ENCODE data around the gene ESPN. TPM values are rescaled to one million over a fixed set of nuclear protein-coding genes. Genes with fewer than 3 reads are reported as not detected.

ESPN gene
- polyA plus RNA-seq, 1 donor (not counting 4 experiments of a cell fraction or from before 2014, with no cell fraction given) = 0.47 TPM

DNA sequence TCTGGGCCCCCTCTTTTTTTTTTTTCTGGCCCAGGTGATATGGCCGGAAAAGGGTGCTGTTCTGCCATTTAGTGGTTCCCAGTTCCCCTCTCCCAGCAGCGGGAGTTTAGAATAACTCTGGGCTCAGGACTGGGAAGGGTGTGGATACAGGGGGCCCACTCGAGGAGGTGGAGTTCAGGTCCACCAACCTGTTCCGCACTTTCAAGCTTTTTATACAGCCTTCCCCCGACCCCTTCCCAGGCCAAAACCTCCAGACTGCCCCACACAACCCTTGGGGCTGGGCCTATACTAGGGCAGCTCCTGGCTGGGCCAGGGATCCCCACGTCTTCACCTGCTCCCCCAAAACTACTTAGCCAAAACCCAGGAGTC, 66.5 kb downstream of the ESPN start:
- Histone ChIP-seq H3K4me2 (ENCODE audit: control insufficient read depth, extremely low read depth, insufficient read depth, low read depth, low read length) (peak overlapping the region; percentile 99), H3K9me1 (ENCODE audit: control insufficient read depth, extremely low read depth, insufficient read depth, low read length) (no peaks in the 10 kb centered on the region), H3K36me3 (ENCODE audit: control insufficient read depth in 2 of 2, extremely low read depth in 1 of 2, insufficient read depth in 2 of 2, low read length in 2 of 2) (peaks cover 4 to 10% of the 10 kb centered on the region in 2 experiments), H3K27ac (ENCODE audit: control insufficient read depth, insufficient read depth, low read length) (peak overlapping the region; percentile 100), H3K4me1 (ENCODE audit: control insufficient read depth, extremely low read depth, insufficient read depth, low read length) (peaks cover 67% of the 10 kb centered on the region), H3K27me3 (ENCODE audit: control insufficient read depth, extremely low read depth, insufficient read depth, low read length) (no peaks in the 10 kb centered on the region), H2AFZ (ENCODE audit: control insufficient read depth, low read length) (no peak overlapping the region), H3K9me3 (ENCODE audit: control insufficient read depth, low read depth, low read length) (no peaks in the 10 kb centered on the region), H3K79me2 (ENCODE audit: control insufficient read depth, insufficient read depth, low read length) (peaks cover 16% of the 10 kb centered on the region), H3K4me3 (ENCODE audit: control insufficient read depth in 2 of 3, extremely low read depth in 1 of 3, insufficient read depth in 2 of 3, low read depth in 1 of 3, low read length in 3 of 3) (peak overlapping the region; percentile 54 to 94 (median 87)), H4K20me1 (ENCODE audit: control insufficient read depth, extremely low read depth, insufficient read depth, low read length) (no peaks in the 10 kb centered on the region), H3K9ac (ENCODE audit: control insufficient read depth, extremely low read depth, insufficient read depth, low read length) (peak overlapping the region; percentile 100)
- dilution Hi-C loops (cut with MboI; ENCODE audit: extremely low pct_ligation_motif_present, low sequenced_read_pairs) = no loop called here
- TF ChIP-seq, protein P1, sequence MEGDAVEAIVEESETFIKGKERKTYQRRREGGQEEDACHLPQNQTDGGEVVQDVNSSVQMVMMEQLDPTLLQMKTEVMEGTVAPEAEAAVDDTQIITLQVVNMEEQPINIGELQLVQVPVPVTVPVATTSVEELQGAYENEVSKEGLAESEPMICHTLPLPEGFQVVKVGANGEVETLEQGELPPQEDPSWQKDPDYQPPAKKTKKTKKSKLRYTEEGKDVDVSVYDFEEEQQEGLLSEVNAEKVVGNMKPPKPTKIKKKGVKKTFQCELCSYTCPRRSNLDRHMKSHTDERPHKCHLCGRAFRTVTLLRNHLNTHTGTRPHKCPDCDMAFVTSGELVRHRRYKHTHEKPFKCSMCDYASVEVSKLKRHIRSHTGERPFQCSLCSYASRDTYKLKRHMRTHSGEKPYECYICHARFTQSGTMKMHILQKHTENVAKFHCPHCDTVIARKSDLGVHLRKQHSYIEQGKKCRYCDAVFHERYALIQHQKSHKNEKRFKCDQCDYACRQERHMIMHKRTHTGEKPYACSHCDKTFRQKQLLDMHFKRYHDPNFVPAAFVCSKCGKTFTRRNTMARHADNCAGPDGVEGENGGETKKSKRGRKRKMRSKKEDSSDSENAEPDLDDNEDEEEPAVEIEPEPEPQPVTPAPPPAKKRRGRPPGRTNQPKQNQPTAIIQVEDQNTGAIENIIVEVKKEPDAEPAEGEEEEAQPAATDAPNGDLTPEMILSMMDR (optimal IDR thresholded peaks at IDR 0.05 in 1 of 3, IDR thresholded peaks at IDR 0.05 in 1 of 3, conservative IDR thresholded peaks at IDR 0.05 in 1 of 3; ENCODE audit: extremely low read depth in 1 of 3, insufficient read depth in 2 of 3, low read length in 3 of 3) = no peak
- TF ChIP-seq EZH2 (IDR thresholded peaks at IDR 0.05; ENCODE audit: low read length) = no peak
- FAIRE-seq (no peak), DNase-seq (ENCODE audit: low read depth, low spot score) (no peak)

DNA sequence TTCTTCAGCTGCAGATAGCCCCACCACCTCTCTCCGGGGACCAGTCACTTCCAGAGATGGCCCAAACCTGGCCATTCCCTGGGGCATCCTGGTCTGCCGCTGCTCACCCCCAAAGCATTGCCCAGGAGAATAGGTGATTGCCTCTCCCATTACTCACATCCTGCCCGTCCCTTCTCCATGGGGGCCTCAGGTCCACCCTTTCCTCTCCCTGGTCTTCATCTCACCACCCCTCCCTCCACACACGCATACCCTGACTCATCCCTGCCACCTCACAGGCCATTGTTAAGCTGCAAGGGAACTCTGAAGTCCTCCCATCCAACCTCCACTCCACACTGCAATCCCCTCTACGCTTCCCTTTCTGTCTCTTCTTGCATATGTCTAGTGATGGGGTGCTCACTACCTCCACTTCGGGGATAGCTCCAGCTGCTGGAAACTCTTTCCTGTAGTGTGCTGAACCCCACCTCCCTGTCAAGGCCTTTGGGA, 66.9 kb downstream of the ESPN start, which contains the start of gene PLEKHG5:
Gene PLEKHG5 (minus strand): TSS at position 188 of the 483 bp plus-strand sequence. CDS start 14,096 bp downstream, outside the sequence.
- H4K20me1 ChIP-seq (ENCODE audit: control insufficient read depth, extremely low read depth, insufficient read depth, low read length) = no peaks in the 10 kb centered on the region
- H3K9ac ChIP-seq (ENCODE audit: control insufficient read depth, extremely low read depth, insufficient read depth, low read length) = peak within 1 kb of the TSS; percentile 100
- H3K4me1 ChIP-seq (ENCODE audit: control insufficient read depth, extremely low read depth, insufficient read depth, low read length) = peaks cover 64% of the 10 kb centered on the region
- FAIRE-seq = peak; percentile 96
- H3K79me2 ChIP-seq (ENCODE audit: control insufficient read depth, insufficient read depth, low read length) = peaks cover 13% of the 10 kb centered on the region
- H3K27ac ChIP-seq (ENCODE audit: control insufficient read depth, insufficient read depth, low read length) = peak within 1 kb of the TSS; percentile 100
- no peaks in the 10 kb centered on the region for H3K27me3 ChIP-seq (ENCODE audit: control insufficient read depth, extremely low read depth, insufficient read depth, low read length)
- peak within 1 kb of the TSS; percentile 99 for H3K4me2 ChIP-seq (ENCODE audit: control insufficient read depth, extremely low read depth, insufficient read depth, low read depth, low read length)
- no peaks in the 10 kb centered on the region for H3K9me1 ChIP-seq (ENCODE audit: control insufficient read depth, extremely low read depth, insufficient read depth, low read length)
- DNase-seq (ENCODE audit: low read depth, low spot score) = peak; percentile 95
- peak within 1 kb of the TSS; percentile 41 for H2AFZ ChIP-seq (ENCODE audit: control insufficient read depth, low read length)
- dilution Hi-C loops (cut with MboI; ENCODE audit: extremely low pct_ligation_motif_present, low sequenced_read_pairs) = no loop called here
- TF ChIP-seq, protein P1 (optimal IDR thresholded peaks at IDR 0.05 in 1 of 3, IDR thresholded peaks at IDR 0.05 in 1 of 3, conservative IDR thresholded peaks at IDR 0.05 in 1 of 3; ENCODE audit: extremely low read depth in 1 of 3, insufficient read depth in 2 of 3, low read length in 3 of 3) = no peak
- TF ChIP-seq EZH2 (IDR thresholded peaks at IDR 0.05; ENCODE audit: low read length) = no peak
- no peaks in the 10 kb centered on the region for H3K9me3 ChIP-seq (ENCODE audit: control insufficient read depth, low read depth, low read length)
- H3K36me3 ChIP-seq (ENCODE audit: control insufficient read depth in 2 of 2, extremely low read depth in 1 of 2, insufficient read depth in 2 of 2, low read length in 2 of 2) = peaks cover 4 to 10% of the 10 kb centered on the region in 2 experiments
- peak within 1 kb of the TSS; percentile 54 to 94 (median 87) for H3K4me3 ChIP-seq (ENCODE audit: control insufficient read depth in 2 of 3, extremely low read depth in 1 of 3, insufficient read depth in 2 of 3, low read depth in 1 of 3, low read length in 3 of 3)
